ENCODE data around the gene KREMEN1.

Gene KREMEN1

DNA sequence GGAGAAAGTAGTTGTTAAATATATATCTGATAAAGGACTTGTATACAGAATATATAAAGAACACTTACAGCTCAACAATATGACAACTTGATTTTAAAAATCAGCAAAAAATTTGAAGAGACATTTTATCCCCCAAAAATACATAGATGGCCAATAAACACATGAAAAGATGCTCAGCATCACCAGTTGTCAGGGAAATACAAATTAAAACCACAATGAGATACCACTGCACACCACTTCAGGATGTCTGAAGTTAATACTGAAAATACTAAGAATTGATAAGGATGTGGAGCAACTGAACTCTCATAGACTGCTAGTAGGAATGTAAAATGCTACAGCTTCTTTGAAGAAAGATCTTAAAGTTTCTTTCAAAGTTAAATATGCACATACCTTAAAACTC is 49.2 kb downstream of the KREMEN1 start:
- Mint-ChIP-seq H3K4me3 (no peak overlapping the region), H3K9me3 (peaks cover 5 to 20% of the 10 kb centered on the region in 2 donors), H3K27me3 (peaks cover 34% of the 10 kb centered on the region), H3K4me1 (peaks cover 6% of the 10 kb centered on the region), H3K27ac (no peak overlapping the region)
- DNase-seq (no peak), ATAC-seq (peak; percentile 63)

DNA sequence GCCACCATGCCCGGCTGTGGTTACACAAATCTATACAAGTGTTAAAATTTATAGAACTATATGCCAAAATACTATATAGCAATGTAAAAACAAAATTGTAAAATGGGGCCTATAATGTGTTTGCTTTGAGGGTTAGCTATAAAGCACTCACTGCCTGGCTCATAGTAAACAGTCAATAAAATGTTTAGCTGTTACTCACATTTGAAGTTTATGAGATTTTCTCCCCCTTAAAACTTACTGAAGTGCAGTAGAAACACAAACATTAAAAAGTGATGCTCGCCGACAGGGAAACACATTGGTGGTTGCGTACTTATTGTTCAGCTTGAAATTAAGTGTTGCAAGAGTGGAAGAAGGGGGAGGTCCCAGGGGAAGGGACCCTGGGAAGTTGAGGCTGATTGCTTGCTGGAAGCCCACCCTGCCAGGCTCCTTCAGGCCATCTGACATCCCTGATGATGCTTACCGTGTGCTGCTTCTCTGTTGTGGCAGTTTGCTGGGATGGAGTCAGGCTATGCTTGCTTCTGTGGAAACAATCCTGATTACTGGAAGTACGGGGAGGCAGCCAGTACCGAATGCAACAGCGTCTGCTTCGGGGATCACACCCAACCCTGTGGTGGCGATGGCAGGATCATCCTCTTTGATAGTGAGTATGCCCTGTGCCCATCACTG is 52.1 kb downstream of the KREMEN1 start:
- no peak overlapping the region for H3K27ac Mint-ChIP-seq
- ATAC-seq: no peak
- H3K4me3 Mint-ChIP-seq: no peak overlapping the region
- DNase-seq: no peak
- peaks cover 9% of the 10 kb centered on the region for H3K27me3 Mint-ChIP-seq
- peaks cover 6% of the 10 kb centered on the region for H3K4me1 Mint-ChIP-seq
- peaks cover 1 to 8% of the 10 kb centered on the region in 2 donors for H3K9me3 Mint-ChIP-seq

DNA sequence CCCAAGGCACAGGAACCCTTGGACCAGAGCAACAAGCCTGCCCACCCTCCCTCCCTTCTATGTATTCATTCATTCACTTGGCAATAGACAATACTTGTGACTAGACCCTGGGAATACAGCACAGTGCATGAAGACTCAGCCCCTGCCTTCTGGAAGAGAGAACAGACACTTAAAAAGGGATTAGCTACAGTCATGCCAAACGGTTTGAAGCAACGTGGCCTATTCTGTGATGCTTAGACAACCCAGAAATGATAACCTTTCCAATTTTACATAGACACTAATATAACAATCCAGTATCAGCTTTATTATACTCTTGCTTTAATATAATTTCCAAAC is 52.6 kb downstream of the KREMEN1 start:
- Mint-ChIP-seq H3K4me3 (no peak overlapping the region), H3K4me1 (peaks cover 6% of the 10 kb centered on the region), H3K27ac (no peak overlapping the region), H3K9me3 (peaks cover 0 to 3% of the 10 kb centered on the region in 2 donors), H3K27me3 (peaks cover 4% of the 10 kb centered on the region)
- DNase-seq: no peak
- ATAC-seq: no peak

GRCh38 chr22:29125844-29126243 is 53.0 kb downstream of the KREMEN1 start:
- Mint-ChIP-seq H3K4me1 (peaks cover 6% of the 10 kb centered on the region), H3K9me3 (no peaks in the 10 kb centered on the region), H3K4me3 (no peak overlapping the region), H3K27ac (no peak overlapping the region), H3K27me3 (no peaks in the 10 kb centered on the region)
- DNase-seq (no peak), ATAC-seq (no peak)

DNA sequence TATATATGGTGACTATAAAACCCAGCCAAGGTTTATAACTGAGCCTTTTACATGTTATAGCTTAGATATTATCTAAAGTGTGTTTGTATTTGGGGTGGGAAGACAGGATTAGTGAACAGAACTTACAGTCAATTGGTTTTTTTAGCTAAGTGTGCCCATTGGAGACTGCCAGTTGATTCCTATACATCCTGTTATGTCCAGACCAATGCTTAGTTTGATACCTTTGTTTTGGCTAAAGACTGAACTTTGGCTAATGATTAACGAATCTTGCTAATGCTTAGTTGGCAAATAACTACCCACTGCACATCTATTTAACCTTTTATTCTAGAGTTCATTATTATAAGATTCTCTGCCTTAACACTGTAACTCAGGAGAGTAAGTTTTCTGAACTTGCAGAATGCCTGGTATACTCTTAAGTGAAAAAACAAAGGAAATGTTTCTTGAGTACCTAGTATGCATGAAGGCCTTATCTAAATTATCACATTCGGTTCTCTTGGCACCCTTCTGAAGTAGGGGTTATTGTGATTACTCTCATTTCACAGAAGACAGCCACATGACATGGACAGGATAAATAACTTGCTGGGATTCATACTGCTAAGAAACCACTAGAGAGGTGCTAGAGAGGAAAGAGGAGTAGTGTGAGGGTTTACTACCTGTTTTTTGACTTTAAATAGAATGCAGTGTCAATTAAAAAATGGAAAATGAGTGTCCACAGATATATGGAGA is 54.0 kb downstream of the KREMEN1 start:
- H3K4me3 Mint-ChIP-seq: no peak overlapping the region
- no peak for DNase-seq
- no peaks in the 10 kb centered on the region for H3K9me3 Mint-ChIP-seq
- H3K27ac Mint-ChIP-seq: peak overlapping the region in 1 of 2 donors; percentile 31
- no peak for ATAC-seq
- peaks cover 6% of the 10 kb centered on the region for H3K4me1 Mint-ChIP-seq
- no peaks in the 10 kb centered on the region for H3K27me3 Mint-ChIP-seq

- no peak for DNase-seq
- Mint-ChIP-seq H3K9me3 (peaks cover 4 to 8% of the 10 kb centered on the region in 2 donors), H3K27me3 (peaks cover 17% of the 10 kb centered on the region), H3K4me3 (no peak overlapping the region), H3K4me1 (no peaks in the 10 kb centered on the region), H3K27ac (peak overlapping the region in 1 of 2 donors; percentile 56)
- ATAC-seq: no peak
Measured at GRCh38 chr22:29128891-29129807, 56.3 kb downstream of the KREMEN1 start.

DNA sequence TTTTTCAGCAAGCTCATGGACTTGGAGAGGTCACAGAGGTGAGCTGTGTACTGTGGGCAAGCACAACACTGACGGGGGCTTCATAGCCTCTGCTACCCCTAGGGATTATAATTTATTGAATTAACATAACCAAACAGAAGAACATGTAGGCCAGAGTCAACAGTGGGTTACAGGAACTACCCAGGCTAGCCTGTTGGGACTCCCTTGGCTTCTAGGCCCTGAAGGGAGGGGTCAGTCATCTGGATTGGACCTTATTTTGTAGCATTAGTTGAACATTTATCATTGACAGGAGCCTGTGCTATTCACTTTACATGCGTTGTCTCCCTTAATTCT is 56.9 kb downstream of the KREMEN1 start:
- DNase-seq (no peak), ATAC-seq (no peak)
- H3K9me3 Mint-ChIP-seq: peaks cover 4 to 12% of the 10 kb centered on the region in 2 donors
- H3K4me1 Mint-ChIP-seq: no peaks in the 10 kb centered on the region
- peak overlapping the region in 1 of 2 donors; percentile 56 for H3K27ac Mint-ChIP-seq
- no peak overlapping the region for H3K4me3 Mint-ChIP-seq
- peaks cover 22% of the 10 kb centered on the region for H3K27me3 Mint-ChIP-seq

GRCh38 chr22:29130476-29130875 is 57.6 kb downstream of the KREMEN1 start:
- Mint-ChIP-seq H3K9me3 (peaks cover 4 to 12% of the 10 kb centered on the region in 2 donors), H3K27ac (no peak overlapping the region), H3K4me1 (no peaks in the 10 kb centered on the region), H3K27me3 (peaks cover 22% of the 10 kb centered on the region), H3K4me3 (no peak overlapping the region)
- DNase-seq (no peak), ATAC-seq (no peak)

GRCh38 chr22:29133603-29134133 is 60.8 kb downstream of the KREMEN1 start:
- Mint-ChIP-seq H3K27me3 (peaks cover 28% of the 10 kb centered on the region), H3K4me3 (no peak overlapping the region), H3K27ac (no peak overlapping the region), H3K4me1 (no peaks in the 10 kb centered on the region), H3K9me3 (peaks cover 4 to 12% of the 10 kb centered on the region in 2 donors)
- DNase-seq (no peak), ATAC-seq (no peak)

GRCh38 chr22:29134448-29134847 is 61.6 kb downstream of the KREMEN1 start:
- H3K27me3 Mint-ChIP-seq: peaks cover 28% of the 10 kb centered on the region
- no peak for ATAC-seq

DNA sequence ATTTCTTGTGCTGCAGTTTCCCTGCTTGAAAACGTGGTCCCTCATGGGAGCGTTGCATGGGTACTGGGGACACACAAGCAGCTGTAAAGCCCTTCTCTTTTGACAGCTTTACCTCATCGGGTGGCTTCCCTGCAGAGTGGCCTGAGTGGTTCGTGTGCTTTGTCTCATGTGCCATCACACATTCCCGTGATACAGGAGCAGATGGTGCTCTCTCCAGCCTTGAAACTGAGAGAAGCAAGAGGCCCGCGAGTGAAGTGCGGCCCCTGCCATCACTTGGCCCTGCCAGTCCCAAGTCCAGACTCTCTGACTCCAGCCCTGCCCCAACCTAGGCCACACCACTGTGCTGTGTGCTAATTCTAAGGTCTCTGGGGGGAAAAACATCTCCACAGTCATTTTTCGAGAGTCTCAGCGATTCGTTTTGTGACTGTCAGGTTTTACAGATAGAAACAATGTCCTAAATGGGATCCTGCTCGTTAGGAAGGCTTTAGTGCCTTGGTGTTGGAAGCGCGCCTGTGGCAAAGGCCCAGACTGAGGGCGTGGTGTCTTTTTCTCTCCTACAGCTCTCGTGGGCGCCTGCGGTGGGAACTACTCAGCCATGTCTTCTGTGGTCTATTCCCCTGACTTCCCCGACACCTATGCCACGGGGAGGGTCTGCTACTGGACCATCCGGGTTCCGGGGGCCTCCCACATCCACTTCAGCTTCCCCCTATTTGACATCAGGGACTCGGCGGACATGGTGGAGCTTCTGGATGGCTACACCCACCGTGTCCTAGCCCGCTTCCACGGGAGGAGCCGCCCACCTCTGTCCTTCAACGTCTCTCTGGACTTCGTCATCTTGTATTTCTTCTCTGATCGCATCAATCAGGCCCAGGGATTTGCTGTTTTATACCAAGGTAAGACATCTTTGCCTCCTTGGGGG is 64.2 kb downstream of the KREMEN1 start:
- H3K27ac Mint-ChIP-seq: peak overlapping the region in 1 of 2 donors; percentile 42

More at GRCh38 chr22:29134448-29134847, 61.6 kb downstream of the KREMEN1 start:
- Mint-ChIP-seq H3K9me3 (peaks cover 4 to 12% of the 10 kb centered on the region in 2 donors), H3K27ac (no peak overlapping the region), H3K4me3 (no peak overlapping the region), H3K4me1 (no peaks in the 10 kb centered on the region)
- no peak for DNase-seq

DNA sequence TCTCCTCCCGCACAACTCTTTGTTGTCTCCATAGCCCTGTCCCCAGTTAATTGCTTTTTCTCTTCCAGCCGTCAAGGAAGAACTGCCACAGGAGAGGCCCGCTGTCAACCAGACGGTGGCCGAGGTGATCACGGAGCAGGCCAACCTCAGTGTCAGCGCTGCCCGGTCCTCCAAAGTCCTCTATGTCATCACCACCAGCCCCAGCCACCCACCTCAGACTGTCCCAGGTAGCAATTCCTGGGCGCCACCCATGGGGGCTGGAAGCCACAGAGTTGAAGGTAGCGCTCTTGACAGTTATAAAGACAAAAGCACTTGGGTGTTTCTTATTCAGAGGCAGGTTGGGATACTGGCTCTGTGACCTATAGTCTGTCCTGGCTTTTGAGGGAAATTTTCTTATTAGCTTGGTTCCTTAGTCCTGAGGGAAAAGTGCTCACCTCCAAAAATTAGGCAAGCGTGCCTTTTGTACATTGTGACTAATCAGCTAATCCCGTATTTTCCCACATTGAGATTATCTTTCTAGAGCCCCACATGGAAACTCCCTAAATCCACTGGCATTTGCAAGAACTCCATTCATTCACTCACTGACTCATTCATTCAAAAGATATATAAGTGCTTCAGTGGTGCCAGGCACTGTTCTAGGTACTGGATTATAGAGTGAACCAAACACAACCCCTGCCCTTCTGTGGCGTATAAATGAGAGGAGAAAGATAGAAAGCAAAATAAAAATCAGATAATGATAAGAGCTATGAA is 65.9 kb downstream of the KREMEN1 start:
- Mint-ChIP-seq H3K4me1 (no peaks in the 10 kb centered on the region), H3K4me3 (no peak overlapping the region), H3K27me3 (peaks cover 23% of the 10 kb centered on the region), H3K9me3 (peaks cover 1 to 9% of the 10 kb centered on the region in 2 donors), H3K27ac (peak overlapping the region in 1 of 2 donors; percentile 19)
- DNase-seq: no peak
- no peak for ATAC-seq

More for the DNA sequence above, 64.2 kb downstream of the KREMEN1 start:
- Mint-ChIP-seq H3K4me3 (no peak overlapping the region), H3K27me3 (peaks cover 32% of the 10 kb centered on the region), H3K4me1 (no peaks in the 10 kb centered on the region), H3K9me3 (peaks cover 4 to 12% of the 10 kb centered on the region in 2 donors)
- ATAC-seq (no peak), DNase-seq (no peak)

DNA sequence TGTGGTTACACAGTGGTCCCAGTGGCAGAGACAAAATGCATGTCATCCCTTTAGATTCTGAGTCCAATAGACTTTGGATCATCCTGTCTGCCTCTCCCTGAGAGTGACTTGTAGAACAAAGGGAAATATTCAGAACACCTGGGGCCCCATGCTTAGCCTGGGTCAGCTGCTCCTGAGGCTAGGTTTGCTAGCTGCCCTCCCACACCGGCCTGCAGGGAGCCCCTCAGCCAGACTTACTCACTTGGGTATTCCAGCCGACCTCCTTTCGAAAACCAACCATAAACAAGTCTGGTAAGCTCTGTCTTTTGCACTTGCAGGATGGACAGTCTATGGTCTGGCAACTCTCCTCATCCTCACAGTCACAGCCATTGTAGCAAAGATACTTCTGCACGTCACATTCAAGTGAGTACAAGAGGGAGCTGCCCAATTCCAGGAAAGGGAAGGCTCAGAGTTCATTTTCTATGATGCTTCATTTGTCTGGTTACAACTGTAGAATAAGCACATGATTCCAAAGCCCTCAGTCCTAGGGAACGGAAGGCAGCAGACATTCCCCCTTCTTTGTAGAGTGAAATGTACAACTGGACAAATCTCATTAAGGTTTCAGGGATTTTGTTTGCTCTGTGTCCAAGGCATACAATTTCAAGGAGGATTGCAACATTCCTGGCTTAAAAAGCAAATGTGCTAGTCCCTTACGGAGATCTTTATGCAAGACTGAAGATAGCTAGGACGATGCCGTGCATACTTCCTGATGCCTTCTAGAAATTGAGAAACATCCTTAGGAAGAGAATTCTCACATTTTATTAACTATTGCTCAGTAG is 67.3 kb downstream of the KREMEN1 start:
- H3K4me1 Mint-ChIP-seq: no peaks in the 10 kb centered on the region
- DNase-seq: no peak
- H3K27ac Mint-ChIP-seq: no peak overlapping the region
- no peaks in the 10 kb centered on the region for H3K9me3 Mint-ChIP-seq
- peaks cover 14% of the 10 kb centered on the region for H3K27me3 Mint-ChIP-seq
- no peak overlapping the region for H3K4me3 Mint-ChIP-seq
- no peak for ATAC-seq

All from stimulated activated naive CD8-positive, alpha-beta T cell treated with anti-CD3 and anti-CD28 coated beads, Interleukin-15, amount 100 ng/mL, for 72 hours (primary cell).